Suppressor macrophage treated with lipopolysaccharide for 1 hour (primary cell): ENCODE measurements around the gene EVC2.

Experiments
- DNase-seq, 3 donors: peaks; one replicate each; pipeline ENCODE4 v3.0.0-alpha.2; 2020 to 2022

EVC2 gene

GRCh38 chr4:5554376-5554775 is 154.0 kb downstream of the EVC2 start:
- no peak for DNase-seq

- DNase-seq: peak; percentile 5 to 74 (median 72)
Measured at GRCh38 chr4:5553801-5554200, 154.6 kb downstream of the EVC2 start.

- no peak for DNase-seq
Measured at GRCh38 chr4:5552451-5552850, 155.9 kb downstream of the EVC2 start.

- no peak for DNase-seq
Measured at GRCh38 chr4:5547651-5548249, 160.6 kb downstream of the EVC2 start.

- no peak for DNase-seq
Measured at GRCh38 chr4:5545271-5545670, 163.1 kb downstream of the EVC2 start.

GRCh38 chr4:5544762-5545161 is 163.6 kb downstream of the EVC2 start:
- no peak for DNase-seq

- DNase-seq: no peak
Measured at GRCh38 chr4:5543681-5544080, 164.7 kb downstream of the EVC2 start.

GRCh38 chr4:5541169-5541568 is 167.2 kb downstream of the EVC2 start:
- DNase-seq: no peak

- DNase-seq: no peak
Measured at GRCh38 chr4:5539584-5539983, 168.8 kb downstream of the EVC2 start.

- DNase-seq: no peak
Measured at GRCh38 chr4:5532100-5532499, 176.3 kb downstream of the EVC2 start.

- DNase-seq: no peak
Measured at GRCh38 chr4:5528031-5528436, 180.3 kb downstream of the EVC2 start.

- DNase-seq: no peak
Measured at GRCh38 chr4:5527211-5527610, 181.1 kb downstream of the EVC2 start.

GRCh38 chr4:5526080-5526846 is 182.1 kb downstream of the EVC2 start:
- DNase-seq: no peak

GRCh38 chr4:5524446-5525299 is 183.7 kb downstream of the EVC2 start:
- DNase-seq: no peak

- no peak for DNase-seq
Measured at GRCh38 chr4:5517372-5517771, 191.0 kb downstream of the EVC2 start.

- DNase-seq: no peak
Measured at GRCh38 chr4:5515646-5516045, 192.7 kb downstream of the EVC2 start.
